A673 (cell line): ENCODE results near the gene TBXAS1.

Source experiments
- EZH2 ChIP-seq: fragments of 200-600 bp; sonication (generic); IDR thresholded peaks from 2 replicates; pipeline ENCODE4 v1.6.1; 2017; ENCODE audit warnings: borderline replicate concordance, low read depth, mild to moderate bottlenecking, mixed read lengths, antibody characterized with exemption, low read length; ENCODE audit not compliant: poor library complexity, severe bottlenecking
- TF ChIP-seq, protein P1 (sequence below): fragments of 300-800, 200-600 bp; sonication (generic); conservative IDR thresholded peaks from 2 replicates; pipeline ENCODE4 v1.5.1; 2017; ENCODE audit warnings: low read depth, mild to moderate bottlenecking, antibody characterized with exemption, low read length, moderate library complexity, mixed read lengths

DNA sequence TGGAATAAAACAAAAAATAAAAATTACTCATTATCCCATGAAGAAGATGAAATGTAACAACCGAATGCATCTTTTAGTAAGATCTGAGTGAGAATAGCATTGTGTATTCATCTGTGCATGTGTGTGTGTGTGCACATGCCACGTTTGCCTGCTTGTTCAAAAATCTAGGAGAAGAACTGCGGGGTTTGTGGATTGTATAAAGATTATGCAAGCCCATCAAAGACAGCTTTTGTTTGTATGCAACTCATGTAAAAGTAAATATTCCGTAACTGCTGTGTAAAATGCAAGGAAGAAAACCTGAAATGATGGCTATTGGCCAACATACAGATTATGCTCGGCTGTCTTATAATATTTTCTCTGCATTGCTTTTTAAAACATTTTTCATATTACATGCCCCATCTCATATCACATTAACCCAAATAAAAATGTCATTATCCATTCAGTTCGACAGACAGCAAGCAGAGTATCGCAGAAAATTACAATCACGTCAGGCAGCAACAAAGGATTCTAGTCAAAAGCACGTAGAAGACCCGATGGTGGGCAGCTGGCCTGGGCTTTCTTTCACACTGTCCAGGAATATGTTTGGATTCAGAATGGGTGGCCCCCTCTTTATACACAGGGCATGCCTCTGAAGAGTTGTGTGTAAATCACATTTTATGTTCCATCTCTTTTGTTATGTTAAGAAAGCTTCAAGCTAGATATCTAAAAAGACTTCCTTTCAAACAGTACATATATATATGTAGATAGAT, 119.7 kb downstream of the TBXAS1 start:
- TF ChIP-seq, protein P1, sequence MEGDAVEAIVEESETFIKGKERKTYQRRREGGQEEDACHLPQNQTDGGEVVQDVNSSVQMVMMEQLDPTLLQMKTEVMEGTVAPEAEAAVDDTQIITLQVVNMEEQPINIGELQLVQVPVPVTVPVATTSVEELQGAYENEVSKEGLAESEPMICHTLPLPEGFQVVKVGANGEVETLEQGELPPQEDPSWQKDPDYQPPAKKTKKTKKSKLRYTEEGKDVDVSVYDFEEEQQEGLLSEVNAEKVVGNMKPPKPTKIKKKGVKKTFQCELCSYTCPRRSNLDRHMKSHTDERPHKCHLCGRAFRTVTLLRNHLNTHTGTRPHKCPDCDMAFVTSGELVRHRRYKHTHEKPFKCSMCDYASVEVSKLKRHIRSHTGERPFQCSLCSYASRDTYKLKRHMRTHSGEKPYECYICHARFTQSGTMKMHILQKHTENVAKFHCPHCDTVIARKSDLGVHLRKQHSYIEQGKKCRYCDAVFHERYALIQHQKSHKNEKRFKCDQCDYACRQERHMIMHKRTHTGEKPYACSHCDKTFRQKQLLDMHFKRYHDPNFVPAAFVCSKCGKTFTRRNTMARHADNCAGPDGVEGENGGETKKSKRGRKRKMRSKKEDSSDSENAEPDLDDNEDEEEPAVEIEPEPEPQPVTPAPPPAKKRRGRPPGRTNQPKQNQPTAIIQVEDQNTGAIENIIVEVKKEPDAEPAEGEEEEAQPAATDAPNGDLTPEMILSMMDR: no peak
- no peak for TF ChIP-seq EZH2
